H9 (cell line): ENCODE results near the gene MYO5C. TPM values are rescaled to one million over a fixed set of nuclear protein-coding genes. Genes with fewer than 3 reads are reported as not detected.

Experiments
- DNase-seq: peaks from one replicate; pipeline ENCODE4 v3.0.0-alpha.2; 2017
- H2AFZ ChIP-seq: one replicate; pipeline ENCODE4 v1.6.1; 2013; ENCODE audit warnings: mild to moderate bottlenecking, low read length, control low read depth, moderate library complexity
- H2AK5ac ChIP-seq: 2 replicates; pipeline ENCODE4 v1.6.1; 2013; ENCODE audit warnings: low read length, control low read depth, mixed read lengths; ENCODE audit not compliant: insufficient read length
- H2BK120ac ChIP-seq: one replicate; pipeline ENCODE4 v1.6.1; 2013; ENCODE audit warnings: low read depth, mild to moderate bottlenecking, low read length, control low read depth, inconsistent platforms; ENCODE audit not compliant: poor library complexity, severe bottlenecking
- H2BK12ac ChIP-seq: 2 replicates; pipeline ENCODE4 v1.6.1; 2013; ENCODE audit warnings: low read length, control low read depth, mixed read lengths, low read depth; ENCODE audit not compliant: insufficient read length
- H2BK15ac ChIP-seq: 2 replicates; pipeline ENCODE4 v1.6.1; 2013; ENCODE audit warnings: low read depth, low read length, control low read depth
- H2BK20ac ChIP-seq: one replicate; pipeline ENCODE4 v1.6.1; 2013; ENCODE audit warnings: low read depth, mild to moderate bottlenecking, low read length, control low read depth, inconsistent platforms; ENCODE audit not compliant: poor library complexity, severe bottlenecking
- H2BK5ac ChIP-seq: 2 replicates; pipeline ENCODE4 v1.6.1; 2013; ENCODE audit warnings: low read length, control low read depth, mixed read lengths; ENCODE audit not compliant: insufficient read length
- H3K14ac ChIP-seq: 2 replicates; pipeline ENCODE4 v1.6.1; 2013; ENCODE audit warnings: low read length, control low read depth; ENCODE audit not compliant: insufficient read depth
- H3K18ac ChIP-seq: 2 replicates; pipeline ENCODE4 v1.6.1; 2013; ENCODE audit warnings: low read depth, mild to moderate bottlenecking, mixed read lengths, low read length, control low read depth; ENCODE audit not compliant: insufficient read length
- H3K23ac ChIP-seq: 2 replicates; pipeline ENCODE4 v1.6.1; 2013; ENCODE audit warnings: low read length, control low read depth, mixed read lengths, low read depth; ENCODE audit not compliant: insufficient read length
- H3K23me2 ChIP-seq: 2 replicates; pipeline ENCODE4 v1.6.1; 2013; ENCODE audit warnings: low read depth, mild to moderate bottlenecking, mixed read lengths, low read length, control low read depth; ENCODE audit not compliant: insufficient read length, poor library complexity, severe bottlenecking
- H3K27ac ChIP-seq: 2 replicates; pipeline ENCODE4 v1.5.1; 2013; ENCODE audit warnings: low read length, control low read depth, mixed read lengths, low read depth; ENCODE audit not compliant: insufficient read length
- H3K27me3 ChIP-seq: 2 replicates; pipeline ENCODE4 v1.6.1; 2013; ENCODE audit warnings: low read length, control low read depth, inconsistent platforms; ENCODE audit not compliant: insufficient read depth
- H3K4ac ChIP-seq: 2 replicates; pipeline ENCODE4 v1.6.1; 2013; ENCODE audit warnings: low read depth, mild to moderate bottlenecking, control low read depth, inconsistent platforms, low read length, moderate library complexity
- H3K4me1 ChIP-seq: 2 replicates; pipeline ENCODE4 v1.6.1; 2013; ENCODE audit warnings: low read length, control low read depth, inconsistent platforms; ENCODE audit not compliant: insufficient read depth
- H3K4me2 ChIP-seq: 2 replicates; pipeline ENCODE4 v1.6.1; 2013; ENCODE audit warnings: low read length, control low read depth, mixed read lengths; ENCODE audit not compliant: insufficient read length, insufficient read depth
- H3K56ac ChIP-seq: 2 replicates; pipeline ENCODE4 v1.6.1; 2013; ENCODE audit warnings: low read depth, mild to moderate bottlenecking, mixed read lengths, low read length, control low read depth; ENCODE audit not compliant: insufficient read length
- H3K79me1 ChIP-seq: 2 replicates; pipeline ENCODE4 v1.6.1; 2013; ENCODE audit warnings: low read depth, mild to moderate bottlenecking, moderate library complexity, low read length, control low read depth, inconsistent platforms; ENCODE audit not compliant: insufficient read depth, poor library complexity, severe bottlenecking
- H3K79me2 ChIP-seq: 2 replicates; pipeline ENCODE4 v1.6.1; 2013; ENCODE audit warnings: low read length, control low read depth, inconsistent platforms; ENCODE audit not compliant: insufficient read depth
- H3K9ac ChIP-seq: 2 replicates; pipeline ENCODE4 v1.6.1; 2013; ENCODE audit warnings: low read length, control low read depth, mixed read lengths; ENCODE audit not compliant: insufficient read length; ENCODE audit errors: extremely low read depth
- H3K9me3 ChIP-seq: one replicate; pipeline ENCODE4 v1.6.1; 2013; ENCODE audit warnings: low read depth, low read length, inconsistent platforms; ENCODE audit not compliant: control insufficient read depth
- H3T11ph ChIP-seq: one replicate; pipeline ENCODE4 v1.6.1; 2013; ENCODE audit warnings: mild to moderate bottlenecking, low read length, control low read depth, inconsistent platforms
- H4K20me1 ChIP-seq: one replicate; pipeline ENCODE4 v1.6.1; 2013; ENCODE audit not compliant: control insufficient read depth, insufficient read length, insufficient read depth
- H4K5ac ChIP-seq: 2 replicates; pipeline ENCODE4 v1.6.1; 2013; ENCODE audit warnings: low read depth, mild to moderate bottlenecking, mixed read lengths, low read length, control low read depth; ENCODE audit not compliant: insufficient read length
- H4K8ac ChIP-seq: replicated peaks from 2 replicates; pipeline ENCODE4 v1.6.1; 2013; ENCODE audit warnings: low read length, control low read depth, mixed read lengths, low read depth; ENCODE audit not compliant: insufficient read length
- H4K91ac ChIP-seq: 2 replicates; pipeline ENCODE4 v1.6.1; 2013; ENCODE audit warnings: low read depth, mild to moderate bottlenecking, moderate library complexity, mixed read lengths, low read length, control low read depth; ENCODE audit not compliant: insufficient read length
- H3K27ac Mint-ChIP-seq, 3 experiments: 2 replicates in 2 of 3; 3 replicates in 1 of 3; pipeline ENCODE4 v1.8.0; 2020 to 2021; ENCODE audit warnings: mixed read lengths in 3 of 3, mild to moderate bottlenecking in 1 of 3, moderate library complexity in 1 of 3
- H3K27me3 Mint-ChIP-seq: 2 replicates; pipeline ENCODE4 v1.8.0; 2021; ENCODE audit warnings: low read depth, mild to moderate bottlenecking, moderate library complexity, mixed read lengths
- H3K36me3 Mint-ChIP-seq, 3 experiments: 2 replicates in 2 of 3; 3 replicates in 1 of 3; pipeline ENCODE4 v1.8.0; 2020 to 2021; ENCODE audit warnings: low read depth in 3 of 3, mixed read lengths in 3 of 3; ENCODE audit not compliant: insufficient read depth in 1 of 3
- H3K4me1 Mint-ChIP-seq, 2 experiments: 2 replicates each; pipeline ENCODE4 v1.8.0; 2020; ENCODE audit warnings: mixed read lengths in 2 of 2
- H3K4me3 Mint-ChIP-seq, 2 experiments: 2 replicates in 1 of 2; 3 replicates in 1 of 2; pipeline ENCODE4 v1.8.0; 2020 to 2021; ENCODE audit warnings: mild to moderate bottlenecking in 2 of 2, mixed read lengths in 2 of 2, moderate library complexity in 1 of 2
- H3K9me3 Mint-ChIP-seq, 2 experiments: 2 replicates in 1 of 2; 3 replicates in 1 of 2; pipeline ENCODE4 v1.8.0; 2020; ENCODE audit warnings: mild to moderate bottlenecking in 2 of 2, mixed read lengths in 2 of 2, moderate library complexity in 1 of 2
- WGBS: extraction: QIAGEN DNeasy Blood & Tissue Kit; methylation state at CpG from one replicate; pipeline ENCODE4 v1.1.7; 2013; ENCODE audit warnings: missing lambda C conversion rate, low lambda C conversion rate, mixed read lengths; ENCODE audit not compliant: insufficient read length; ENCODE audit errors: extremely low coverage; 5-methylcytosine and 5-hydroxymethylcytosine counted together
- total RNA-seq: library from RNA; stranded (reverse); gene quantifications from 2 replicates; pipeline ENCODE4 v1.2.1, GENCODE V29; 2021
- TF ChIP-seq, protein P1 (sequence below): fragments of 200-600 bp; sonication (generic); conservative IDR thresholded peaks from 3 replicates; pipeline ENCODE4 v1.8.0; 2021; ENCODE audit warnings: antibody characterized with exemption, mild to moderate bottlenecking

Gene MYO5C
- total RNA-seq, 1 experiment from 2014 or later, result 22.2 TPM

DNA sequence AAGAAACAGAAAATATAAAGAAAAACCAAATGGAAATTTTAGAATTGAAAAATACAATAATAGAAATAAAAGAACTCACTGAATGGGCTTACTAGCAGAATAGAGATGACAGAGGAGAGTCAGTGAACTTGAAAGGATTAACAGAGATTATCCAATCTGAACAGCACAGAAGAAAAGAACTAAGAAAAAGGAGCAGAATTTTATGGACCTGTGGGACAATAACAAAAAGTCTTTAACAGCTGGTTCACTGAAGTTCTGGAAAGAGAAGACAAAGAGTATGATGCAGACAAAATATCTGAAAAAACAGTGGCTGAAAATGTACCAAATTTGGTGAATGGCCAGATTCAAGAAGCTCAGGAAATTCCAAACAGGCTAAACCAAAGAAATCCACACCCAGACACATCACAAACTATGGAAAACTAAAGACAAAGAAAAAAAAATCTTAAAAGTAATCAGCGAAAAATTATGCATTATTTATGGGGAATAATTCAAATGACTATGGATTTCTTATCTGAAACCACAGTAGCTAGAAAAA is 94.7 kb downstream of the MYO5C start:
- Histone ChIP-seq H3K79me1 (no peaks in the 10 kb centered on the region), H3K23ac (no peak overlapping the region), H2BK120ac (no peak overlapping the region), H2BK15ac (no peak overlapping the region), H3K23me2 (no peaks in the 10 kb centered on the region), H2AK5ac (no peak overlapping the region), H3K27ac (no peak overlapping the region), H3K79me2 (no peaks in the 10 kb centered on the region), H3K4ac (no peak overlapping the region), H2BK20ac (no peak overlapping the region), H3K9me3 (no peaks in the 10 kb centered on the region), H2AFZ (no peak overlapping the region), H4K91ac (no peak overlapping the region), H4K5ac (no peak overlapping the region), H3K9ac (no peak overlapping the region), H3T11ph (no peak overlapping the region), H4K20me1 (no peaks in the 10 kb centered on the region), H3K18ac (no peak overlapping the region), H3K14ac (no peak overlapping the region), H2BK12ac (no peak overlapping the region), H3K4me1 (no peaks in the 10 kb centered on the region), H3K56ac (no peak overlapping the region), H3K27me3 (no peaks in the 10 kb centered on the region), H4K8ac (no peak overlapping the region), H2BK5ac (no peak overlapping the region), H3K4me2 (no peak overlapping the region)
- TF ChIP-seq, protein P1, sequence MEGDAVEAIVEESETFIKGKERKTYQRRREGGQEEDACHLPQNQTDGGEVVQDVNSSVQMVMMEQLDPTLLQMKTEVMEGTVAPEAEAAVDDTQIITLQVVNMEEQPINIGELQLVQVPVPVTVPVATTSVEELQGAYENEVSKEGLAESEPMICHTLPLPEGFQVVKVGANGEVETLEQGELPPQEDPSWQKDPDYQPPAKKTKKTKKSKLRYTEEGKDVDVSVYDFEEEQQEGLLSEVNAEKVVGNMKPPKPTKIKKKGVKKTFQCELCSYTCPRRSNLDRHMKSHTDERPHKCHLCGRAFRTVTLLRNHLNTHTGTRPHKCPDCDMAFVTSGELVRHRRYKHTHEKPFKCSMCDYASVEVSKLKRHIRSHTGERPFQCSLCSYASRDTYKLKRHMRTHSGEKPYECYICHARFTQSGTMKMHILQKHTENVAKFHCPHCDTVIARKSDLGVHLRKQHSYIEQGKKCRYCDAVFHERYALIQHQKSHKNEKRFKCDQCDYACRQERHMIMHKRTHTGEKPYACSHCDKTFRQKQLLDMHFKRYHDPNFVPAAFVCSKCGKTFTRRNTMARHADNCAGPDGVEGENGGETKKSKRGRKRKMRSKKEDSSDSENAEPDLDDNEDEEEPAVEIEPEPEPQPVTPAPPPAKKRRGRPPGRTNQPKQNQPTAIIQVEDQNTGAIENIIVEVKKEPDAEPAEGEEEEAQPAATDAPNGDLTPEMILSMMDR, result no peak
- Mint-ChIP-seq H3K27me3 (no peaks in the 10 kb centered on the region), H3K36me3 (peaks cover 4 to 34% (median 29%) of the 10 kb centered on the region in 3 experiments), H3K4me1 (peaks cover 7% of the 10 kb centered on the region in 2 experiments; a peak in 3 of 4 replicates), H3K27ac (peak overlapping the region in 1 of 3 experiments; percentile 38; a peak in 2 of 7 replicates), H3K4me3 (no peak overlapping the region), H3K9me3 (no peaks in the 10 kb centered on the region)
- no peak for DNase-seq
- WGBS, result no CpG with 5 or more reads among the region's 1 CpG
